ENCODE data around the gene SLX1B.
"Not testable (repeated sequence)": the region's sequence is repeated elsewhere in the genome, so short reads cannot be mapped to it uniquely, and the experiment has no call there.

SLX1B gene

DNA sequence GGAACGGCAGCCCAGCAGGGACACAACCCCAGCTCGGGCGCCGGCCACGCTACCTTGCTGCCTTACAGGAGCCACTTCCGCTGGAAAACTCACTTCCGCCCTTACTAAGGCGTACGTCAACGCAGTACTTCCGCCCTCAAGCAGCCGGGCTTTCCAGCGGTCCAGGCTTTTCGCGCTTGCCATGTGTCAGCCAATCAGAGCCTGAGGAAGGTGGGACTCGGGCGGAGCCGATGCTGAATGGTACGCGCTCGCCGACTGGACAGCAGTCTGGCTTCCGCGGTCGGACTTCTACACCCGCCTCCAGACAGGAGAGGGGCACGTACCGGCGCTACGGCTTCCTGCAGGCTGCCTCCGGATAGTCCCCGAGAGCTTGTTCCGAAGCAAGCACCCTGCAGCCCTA, at the start of gene SLX1B, which contains the start of gene BOLA2:
TSS of gene SLX1B (plus strand) at position 265 of the 400 bp plus-strand sequence.
TSS of gene BOLA2 (minus strand) at position 83 of the 400 bp plus-strand sequence. CDS start 98 bp downstream, outside the sequence.
- CTCF ChIA-PET; POLR2A ChIA-PET; DNase-seq (ENCODE audit: extremely low spot score): not testable (repeated sequence)

DNA sequence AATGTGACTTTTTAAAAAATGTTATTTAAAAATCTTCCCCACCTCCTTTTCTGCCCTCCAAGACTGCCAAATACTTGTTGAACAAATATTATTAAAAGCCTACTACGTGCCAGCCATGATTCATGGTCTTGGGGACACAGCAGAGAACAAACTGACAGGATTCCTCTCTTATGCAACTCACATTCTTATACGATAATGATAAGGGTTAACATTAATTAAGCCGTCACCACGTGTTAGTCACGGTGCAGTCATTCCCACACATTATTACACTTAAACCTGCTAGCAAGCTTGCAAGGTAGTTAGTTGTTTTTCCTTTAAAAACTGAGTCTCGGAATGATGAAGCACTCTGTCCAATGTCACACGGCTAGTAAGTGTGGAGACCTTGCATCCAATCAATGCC, 49.1 kb upstream of the SLX1B start:
- CTCF ChIA-PET; POLR2A ChIA-PET; DNase-seq (ENCODE audit: extremely low spot score): not testable (repeated sequence)

GRCh38 chr16:29423587-29423986, 30.7 kb upstream of the SLX1B start:
- POLR2A ChIA-PET; CTCF ChIA-PET; DNase-seq (ENCODE audit: extremely low spot score): not testable (repeated sequence)

GRCh38 chr16:29425390-29425789, 28.9 kb upstream of the SLX1B start:
- DNase-seq (ENCODE audit: extremely low spot score); POLR2A ChIA-PET; CTCF ChIA-PET: not testable (repeated sequence)

- POLR2A ChIA-PET; DNase-seq (ENCODE audit: extremely low spot score); CTCF ChIA-PET: not testable (repeated sequence)
These were observed 579 bp upstream of the SLX1B start for GRCh38 chr16:29453754-29454153.

GRCh38 chr16:29454828-29455227, 495 bp downstream of the SLX1B start:
- DNase-seq (ENCODE audit: extremely low spot score); POLR2A ChIA-PET; CTCF ChIA-PET: not testable (repeated sequence)

DNA sequence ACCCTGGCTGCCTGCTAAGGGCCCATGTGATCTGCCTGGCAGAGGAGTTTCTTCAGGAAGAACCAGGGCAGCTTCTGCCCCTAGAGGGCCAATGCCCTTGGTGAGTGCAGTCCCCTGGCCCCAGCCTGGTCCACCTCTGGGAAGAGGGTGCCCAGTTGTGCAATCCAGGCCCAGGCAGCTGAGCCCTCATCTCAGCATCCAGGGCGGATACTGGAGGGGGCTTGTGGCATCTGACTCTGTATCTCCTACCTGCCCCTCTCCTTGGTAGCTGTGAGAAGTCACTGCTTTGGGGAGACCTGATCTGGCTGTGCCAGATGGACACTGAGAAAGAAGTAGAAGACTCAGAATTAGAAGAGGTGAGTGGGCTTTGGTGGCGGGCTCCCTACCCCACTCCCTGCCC, 3.3 kb downstream of the SLX1B start:
- CTCF ChIA-PET; DNase-seq (ENCODE audit: extremely low spot score); POLR2A ChIA-PET: not testable (repeated sequence)

GRCh38 chr16:29459706-29460646, 5.6 kb downstream of the SLX1B start, which contains the start of gene SULT1A4:
Gene SULT1A4, plus strand, starts transcription at chr16:29459913. Its CDS starts 1,473 bp downstream, at chr16:29461386.
- DNase-seq (ENCODE audit: extremely low spot score); CTCF ChIA-PET; POLR2A ChIA-PET: not testable (repeated sequence)

DNA sequence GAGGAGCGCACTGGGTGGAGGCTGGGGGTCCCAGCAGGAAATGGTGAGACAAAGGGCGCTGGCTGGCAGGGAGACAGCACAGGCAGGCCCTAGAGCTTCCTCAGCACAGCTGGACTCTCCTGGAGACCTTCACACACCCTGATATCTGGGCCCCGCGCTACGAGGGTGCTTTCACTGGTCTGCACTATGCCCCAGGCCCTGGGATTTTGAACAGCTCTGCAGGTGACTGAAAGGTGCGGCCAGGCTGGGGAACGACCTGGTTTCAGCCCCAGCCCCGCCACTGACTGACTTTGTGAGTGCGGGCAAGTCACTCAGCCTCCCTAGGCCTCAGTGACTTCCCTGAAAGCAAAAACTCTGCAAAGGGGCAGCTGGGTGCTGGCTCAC, 6.3 kb downstream of the SLX1B start:
- CTCF ChIA-PET; POLR2A ChIA-PET; DNase-seq (ENCODE audit: extremely low spot score): not testable (repeated sequence)

GRCh38 chr16:29465985-29466824, 11.9 kb downstream of the SLX1B start:
- POLR2A ChIA-PET; DNase-seq (ENCODE audit: extremely low spot score); CTCF ChIA-PET: not testable (repeated sequence)

- DNase-seq (ENCODE audit: extremely low spot score); CTCF ChIA-PET; POLR2A ChIA-PET: not testable (repeated sequence)
These were observed 12.6 kb downstream of the SLX1B start for GRCh38 chr16:29466904-29467303.

DNA sequence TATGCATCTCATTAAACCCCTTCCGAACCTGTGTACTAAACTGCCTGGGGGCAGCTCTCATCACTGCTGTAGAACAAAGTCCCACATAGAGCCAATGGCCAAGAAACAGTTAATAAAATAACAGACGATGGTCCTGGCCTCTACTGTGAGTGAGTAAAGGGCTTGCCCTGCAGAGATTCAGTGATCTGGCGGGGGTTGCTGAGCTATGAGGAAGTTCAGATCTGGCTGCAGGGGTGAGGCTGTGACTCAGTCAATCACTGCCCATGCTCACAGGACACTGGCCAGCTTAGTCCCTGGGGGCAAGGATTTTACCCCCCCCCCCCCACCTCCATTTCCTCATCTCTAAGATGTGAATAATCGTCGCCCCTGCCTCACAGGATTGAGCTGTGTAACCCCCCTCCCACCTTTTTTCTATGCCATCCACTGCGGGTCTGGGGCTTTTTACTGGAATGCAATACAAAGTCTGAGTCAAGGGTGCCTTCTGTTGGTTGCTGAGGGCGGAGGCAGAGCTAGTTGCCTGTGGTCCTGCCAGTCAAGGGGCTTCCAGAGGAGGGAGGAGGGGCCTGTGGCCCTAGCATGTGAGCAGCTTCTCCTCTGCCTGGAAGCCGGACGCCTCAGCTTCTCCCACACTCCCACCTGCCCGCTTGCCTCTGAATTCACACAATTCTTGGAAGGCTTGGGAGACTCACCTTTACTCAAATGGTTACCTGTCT, 13.5 kb downstream of the SLX1B start:
- POLR2A ChIA-PET, CTCF ChIA-PET: not testable (repeated sequence)

GRCh38 chr16:29469660-29470059, 15.3 kb downstream of the SLX1B start:
- DNase-seq (ENCODE audit: extremely low spot score); POLR2A ChIA-PET; CTCF ChIA-PET: not testable (repeated sequence)

More for the DNA sequence above, 13.5 kb downstream of the SLX1B start:
- not testable (repeated sequence) for DNase-seq (ENCODE audit: extremely low spot score)

DNA sequence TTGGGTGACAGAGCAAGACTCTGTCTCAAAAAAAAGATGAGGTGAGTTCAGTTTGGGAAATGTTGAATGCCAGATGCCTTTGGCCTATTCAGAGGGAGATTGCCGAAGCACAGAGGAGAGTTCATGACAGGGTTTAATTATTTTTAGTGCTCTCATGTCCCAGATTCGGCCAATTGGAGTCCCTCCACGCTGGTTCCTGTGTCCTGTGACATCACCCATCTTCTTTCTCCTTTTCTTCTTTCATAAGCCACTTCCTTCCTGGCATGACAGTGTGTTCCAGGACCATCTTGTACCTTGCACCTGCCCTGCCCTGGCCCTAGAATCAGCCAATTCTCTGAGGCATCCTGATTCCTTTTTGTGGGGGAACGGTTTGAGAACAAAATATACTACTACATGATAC, 17.7 kb downstream of the SLX1B start:
- DNase-seq (ENCODE audit: extremely low spot score); POLR2A ChIA-PET; CTCF ChIA-PET: not testable (repeated sequence)

GRCh38 chr16:29482276-29482675, 27.9 kb downstream of the SLX1B start:
- CTCF ChIA-PET; POLR2A ChIA-PET; DNase-seq (ENCODE audit: extremely low spot score): not testable (repeated sequence)

- POLR2A ChIA-PET; CTCF ChIA-PET; DNase-seq (ENCODE audit: extremely low spot score): not testable (repeated sequence)
These were observed 52.0 kb downstream of the SLX1B start, which contains the start of gene NPIPB12 for GRCh38 chr16:29506308-29506707. Gene NPIPB12, minus strand, starts transcription at chr16:29506408.

Data from GM10248 (cell line).